GM12891 (cell line): ENCODE results near the gene RAB11B. TPM values are rescaled to one million over a fixed set of nuclear protein-coding genes. Genes with fewer than 3 reads are reported as not detected.
"Not testable (repeated sequence)": the region's sequence is repeated elsewhere in the genome, so short reads cannot be mapped to it uniquely, and the experiment has no call there.

Source experiments
- DNase-seq: peaks from one replicate; pipeline ENCODE4 v3.0.0; 2011; ENCODE audit warnings: low spot score; ENCODE audit not compliant: insufficient read length
- FAIRE-seq: peaks from 2 replicates; lab custom pipeline; 2011; peaks lifted over from hg19 to GRCh38; lab: Jason Lieb, UNC
- PAX5 ChIP-seq: IDR thresholded peaks from 2 replicates; pipeline ENCODE4 v1.6.1; 2011; ENCODE audit warnings: low read length, moderate library complexity, mild to moderate bottlenecking; ENCODE audit not compliant: insufficient read depth, severe bottlenecking
- POLR2A ChIP-seq: IDR thresholded peaks from 2 replicates; pipeline ENCODE4 v1.6.1; 2011; ENCODE audit warnings: low read depth, low read length, control low read depth
- POLR2AphosphoS5 ChIP-seq: IDR thresholded peaks from 2 replicates; pipeline ENCODE4 v1.6.1; 2011; ENCODE audit warnings: low read depth, low read length, control low read depth
- POU2F2 ChIP-seq: IDR thresholded peaks from 2 replicates; pipeline ENCODE4 v1.6.1; 2011; ENCODE audit warnings: low read depth, mild to moderate bottlenecking, control low read depth, low read length, moderate library complexity
- SPI1 ChIP-seq: IDR thresholded peaks from 2 replicates; pipeline ENCODE4 v1.6.1; 2011; ENCODE audit warnings: low read depth, low read length, control low read depth
- TAF1 ChIP-seq: IDR thresholded peaks from 2 replicates; pipeline ENCODE4 v1.6.1; 2011; ENCODE audit warnings: low read depth, low read length, control low read depth
- polyA plus RNA-seq: library from polyadenylated mRNA; unstranded; fragments of >200 nt; gene quantifications from one replicate; pipeline ENCODE4 v1.2.1, GENCODE V29; 2012; ENCODE audit warnings: low read depth, missing spikeins, inconsistent platforms; ENCODE audit not compliant: missing spikeins

RAB11B gene
- 59.5 TPM for polyA plus RNA-seq

DNA sequence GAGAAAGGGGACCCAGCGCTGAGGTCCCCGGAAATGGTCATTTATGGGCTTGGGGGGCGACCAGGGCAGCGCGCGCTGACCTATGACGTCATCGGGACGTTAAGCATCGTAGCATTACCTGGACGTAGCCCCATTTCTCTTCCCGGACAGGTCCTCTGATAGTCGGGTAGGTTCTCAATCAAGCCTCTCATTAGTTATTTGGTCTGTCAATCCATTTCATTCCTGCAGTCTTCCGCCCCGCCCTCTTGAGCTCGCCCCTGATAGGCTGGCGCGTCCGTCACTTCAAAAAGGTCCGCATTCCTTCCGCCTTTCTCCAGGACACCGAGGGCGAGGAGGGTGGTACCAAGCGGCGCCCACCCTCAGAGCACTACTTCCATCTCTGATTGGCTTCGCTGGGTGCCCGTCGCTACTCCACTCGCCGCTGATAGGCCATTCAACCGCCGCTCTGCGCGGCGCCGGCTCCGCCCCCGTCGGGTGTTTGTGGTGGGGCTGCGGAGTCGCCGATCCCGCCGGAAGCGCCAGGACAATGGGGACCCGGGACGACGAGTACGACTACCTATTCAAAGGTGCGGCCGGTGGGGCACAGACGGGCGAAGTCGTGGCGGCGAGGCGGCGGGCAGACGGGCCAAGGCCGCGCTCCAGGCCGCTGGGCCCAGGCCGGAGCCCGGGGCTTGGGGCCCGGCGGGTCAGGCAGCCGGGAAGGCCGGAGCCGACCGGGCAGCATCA is at the start of gene RAB11B:
TSS of gene RAB11B (plus strand) at position 470 of the 726 bp plus-strand sequence. CDS start at position 527, 57 bp downstream.
- TF ChIP-seq POLR2A (peak; percentile 16; the same call in 1 of the 2 replicates), SPI1 (0 out of 2 replicates have a peak, but pooled peaks have one; percentile 5), PAX5 (no peak), POU2F2 (no peak), TAF1 (peak; percentile 48; the same call in 1 of the 2 replicates)
- FAIRE-seq (peak; percentile 99), DNase-seq (peak; percentile 94)

DNA sequence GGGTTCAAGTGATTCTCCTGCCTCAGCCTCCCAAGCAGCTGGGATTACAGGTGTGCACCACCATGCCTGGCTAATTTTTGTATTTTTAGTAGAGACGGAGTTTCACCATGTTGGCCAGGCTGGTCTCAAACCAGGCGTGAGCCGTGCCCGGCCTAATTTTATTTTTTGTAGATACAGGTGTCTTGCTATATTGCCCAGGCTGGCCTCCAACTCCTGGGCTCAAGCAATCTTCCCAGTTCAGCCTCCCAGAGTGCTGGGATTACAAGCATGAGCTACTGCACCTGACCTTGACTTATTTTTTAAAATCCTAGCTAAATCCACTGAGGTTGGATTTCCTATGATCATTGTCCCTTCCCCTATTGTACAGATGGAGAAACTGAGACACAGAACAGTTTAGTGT is 48.7 kb upstream of the RAB11B start:
- not testable (repeated sequence) for DNase-seq, FAIRE-seq

DNA sequence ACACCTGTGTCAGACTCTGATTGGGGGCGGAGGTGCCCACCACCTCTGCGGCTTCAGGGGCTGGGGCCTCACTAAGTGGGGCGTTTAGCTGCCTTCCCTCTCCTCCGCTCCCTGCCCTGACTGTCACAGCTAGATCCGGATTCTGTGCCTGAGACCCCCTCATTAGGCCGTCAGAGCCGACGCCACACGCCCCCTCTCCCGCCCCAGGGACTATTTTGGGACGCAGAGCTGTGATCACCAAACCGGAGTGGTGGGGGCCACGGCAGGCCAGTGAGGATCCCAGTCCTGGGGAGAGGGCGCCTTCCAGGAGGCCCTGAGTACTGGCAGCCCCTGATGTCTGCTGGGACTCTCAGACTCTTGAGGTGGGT is 47.9 kb upstream of the RAB11B start:
- DNase-seq, result no peak

DNA sequence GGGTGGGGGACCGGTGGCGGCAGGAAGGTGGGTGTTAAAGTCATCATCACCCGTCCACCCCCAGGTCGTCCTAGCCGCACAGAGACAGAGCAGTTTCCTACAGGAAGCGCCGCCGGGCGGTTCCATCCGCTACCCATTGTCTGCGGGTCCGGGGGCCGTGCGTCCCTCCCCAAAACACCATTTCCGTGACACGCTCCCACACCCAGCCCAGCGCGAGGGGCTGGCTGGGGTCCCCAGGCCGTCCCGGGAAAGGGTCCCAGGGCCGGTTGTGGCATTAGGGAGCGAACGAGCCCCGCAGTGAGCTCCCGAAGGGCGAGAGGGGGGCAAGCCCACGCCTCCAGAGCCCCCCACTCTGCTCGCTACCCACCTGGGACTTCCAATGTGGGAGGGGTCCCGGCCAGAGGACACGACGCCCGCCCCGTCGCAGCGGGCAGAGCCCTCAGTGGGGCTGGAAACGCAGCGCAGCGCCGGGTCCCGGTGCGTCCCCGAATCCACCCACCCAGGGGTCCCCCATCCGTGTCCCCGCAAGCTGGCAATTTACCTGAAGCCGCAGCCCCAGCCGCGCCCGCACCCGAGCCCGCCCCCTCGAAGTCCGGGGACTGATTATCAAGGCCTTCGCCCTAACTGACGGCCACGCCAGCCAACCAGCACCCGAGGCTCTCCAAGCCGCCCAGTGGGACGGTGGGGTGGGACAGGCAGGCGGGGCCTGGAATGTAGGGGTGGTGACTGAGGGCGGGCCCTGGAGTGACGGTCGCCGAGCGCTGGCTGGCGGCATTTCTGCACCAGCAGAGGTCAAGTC is 47.3 kb upstream of the RAB11B start, which contains the start of gene KANK3:
TSS of gene KANK3 (minus strand) at position 579 of the 799 bp plus-strand sequence. CDS start 5,434 bp downstream, outside the sequence.
- FAIRE-seq (peak; percentile 94), DNase-seq (peak; percentile 99)
- TF ChIP-seq PAX5 (no peak), TAF1 (no peak), POU2F2 (no peak), SPI1 (no peak), POLR2A (no peak), POLR2AphosphoS5 (no peak)

More for the DNA sequence above, 47.9 kb upstream of the RAB11B start:
- no peak for TF ChIP-seq POLR2AphosphoS5
- no peak for TF ChIP-seq POU2F2
- no peak for TF ChIP-seq PAX5
- no peak for TF ChIP-seq SPI1
- no peak for FAIRE-seq

DNA sequence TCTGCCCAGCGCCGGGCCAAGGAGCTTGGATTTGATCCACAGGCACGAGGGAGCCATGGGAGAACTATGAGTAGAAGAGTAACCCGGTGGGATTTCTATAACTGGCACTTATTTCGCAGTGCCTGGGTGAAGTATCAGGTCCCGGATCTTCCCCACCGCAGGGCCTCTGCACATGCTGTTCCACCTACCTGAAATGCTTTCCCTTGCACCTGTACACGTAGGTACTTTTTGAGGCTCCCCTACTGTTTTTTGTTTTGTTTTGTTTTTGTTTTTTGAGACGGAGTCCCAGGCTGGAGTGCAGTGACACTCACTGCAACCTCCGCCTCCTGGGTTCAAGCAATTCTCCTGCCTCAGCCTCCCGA is 46.7 kb upstream of the RAB11B start:
- DNase-seq, result no peak
- no peak for FAIRE-seq
- TF ChIP-seq SPI1 (no peak), PAX5 (no peak), POLR2A (no peak), TAF1 (no peak), POU2F2 (no peak), POLR2AphosphoS5 (no peak)

DNA sequence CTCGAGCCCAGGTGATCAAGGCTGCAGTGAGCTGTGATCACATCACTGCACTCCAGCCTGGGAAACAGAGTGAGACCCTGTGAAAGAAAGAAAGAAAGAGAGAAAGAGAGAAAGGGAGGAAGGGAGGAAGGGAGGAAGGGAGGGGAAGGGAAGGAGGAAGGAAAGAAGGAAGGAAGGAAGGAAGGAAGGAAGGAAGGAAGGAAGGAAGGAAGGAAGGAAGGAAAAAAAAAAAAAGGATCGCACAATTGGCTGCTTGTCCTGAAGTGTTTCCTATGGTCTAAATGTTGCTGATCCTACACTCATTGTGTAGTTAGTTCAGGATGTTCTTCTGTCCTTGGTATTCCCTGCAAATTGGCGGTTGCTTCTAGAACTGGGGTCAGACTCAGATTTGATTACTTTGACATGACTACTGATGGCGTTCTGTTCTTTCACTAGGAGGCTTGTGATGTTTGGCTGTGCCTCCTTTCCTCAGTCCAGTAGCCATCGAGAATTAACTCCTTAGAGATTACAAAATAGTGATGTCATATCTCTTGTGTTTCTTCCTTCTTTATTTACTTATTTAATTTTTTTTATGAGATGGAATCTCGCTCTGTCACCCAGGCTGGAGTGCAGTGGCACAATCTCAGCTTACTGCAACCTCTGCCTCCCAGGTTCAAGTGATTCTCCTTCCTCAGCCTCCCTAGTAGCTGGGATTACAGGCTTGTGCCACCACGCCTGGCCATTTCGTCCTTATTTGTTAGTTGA is 40.4 kb upstream of the RAB11B start:
- DNase-seq, FAIRE-seq: not testable (repeated sequence)

DNA sequence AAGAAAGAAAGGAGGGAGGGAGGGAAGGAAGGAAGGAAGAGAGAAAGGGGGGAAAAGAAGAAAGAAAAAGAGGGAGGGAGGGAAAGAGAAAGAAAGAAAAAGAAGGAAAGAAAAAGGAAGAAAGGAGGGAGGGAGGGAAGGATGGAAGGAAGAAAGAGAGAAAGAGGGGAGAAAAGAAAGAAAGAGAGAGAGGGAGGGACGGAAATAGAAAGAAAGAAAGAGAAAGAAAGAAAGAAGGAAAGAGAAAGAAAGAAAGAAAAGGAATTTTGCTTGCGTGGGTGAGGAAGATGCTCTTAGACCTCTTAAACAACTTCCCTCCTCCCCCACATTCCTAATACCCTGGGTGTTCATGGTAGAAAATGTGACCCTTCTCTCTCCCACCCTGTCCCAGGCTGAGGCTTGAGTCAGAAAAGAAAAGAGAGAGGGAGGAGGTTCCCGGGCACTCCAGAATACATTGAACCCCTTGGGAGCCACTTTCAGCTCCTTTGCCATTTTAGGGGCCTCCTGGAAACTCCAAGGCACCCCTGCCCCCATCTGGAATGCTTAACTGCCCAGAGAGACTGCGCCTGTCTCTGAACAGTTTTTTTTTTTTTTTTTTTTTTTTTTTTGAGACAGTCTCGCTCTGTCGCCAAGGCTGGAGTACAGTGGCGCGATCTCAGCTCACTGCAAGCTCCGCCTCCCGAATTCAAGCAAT is 37.9 kb upstream of the RAB11B start:
- TF ChIP-seq PAX5 (no peak), TAF1 (no peak), POU2F2 (no peak), POLR2A (no peak), POLR2AphosphoS5 (no peak), SPI1 (no peak)
- DNase-seq (no peak), FAIRE-seq (no peak)

DNA sequence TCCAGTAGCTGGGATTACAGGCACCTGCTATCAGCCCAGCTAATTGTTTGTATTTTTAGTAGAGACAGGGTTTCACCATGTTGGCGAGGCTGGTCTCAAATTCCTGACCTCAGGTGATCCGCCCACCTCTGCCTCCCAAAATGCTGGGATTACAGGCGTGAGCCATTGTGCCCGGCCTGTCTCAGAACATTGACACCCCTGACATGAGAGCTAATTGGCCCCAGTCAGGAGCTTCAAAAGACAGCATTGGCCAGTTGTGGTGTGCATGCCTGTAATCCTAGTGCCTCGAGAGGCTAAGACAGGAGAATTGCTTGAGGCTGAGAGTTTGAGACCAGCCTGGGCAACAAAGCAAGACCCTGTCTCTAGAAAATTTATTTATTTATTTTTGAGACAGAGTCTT is 37.3 kb upstream of the RAB11B start:
- FAIRE-seq, DNase-seq: not testable (repeated sequence)

DNA sequence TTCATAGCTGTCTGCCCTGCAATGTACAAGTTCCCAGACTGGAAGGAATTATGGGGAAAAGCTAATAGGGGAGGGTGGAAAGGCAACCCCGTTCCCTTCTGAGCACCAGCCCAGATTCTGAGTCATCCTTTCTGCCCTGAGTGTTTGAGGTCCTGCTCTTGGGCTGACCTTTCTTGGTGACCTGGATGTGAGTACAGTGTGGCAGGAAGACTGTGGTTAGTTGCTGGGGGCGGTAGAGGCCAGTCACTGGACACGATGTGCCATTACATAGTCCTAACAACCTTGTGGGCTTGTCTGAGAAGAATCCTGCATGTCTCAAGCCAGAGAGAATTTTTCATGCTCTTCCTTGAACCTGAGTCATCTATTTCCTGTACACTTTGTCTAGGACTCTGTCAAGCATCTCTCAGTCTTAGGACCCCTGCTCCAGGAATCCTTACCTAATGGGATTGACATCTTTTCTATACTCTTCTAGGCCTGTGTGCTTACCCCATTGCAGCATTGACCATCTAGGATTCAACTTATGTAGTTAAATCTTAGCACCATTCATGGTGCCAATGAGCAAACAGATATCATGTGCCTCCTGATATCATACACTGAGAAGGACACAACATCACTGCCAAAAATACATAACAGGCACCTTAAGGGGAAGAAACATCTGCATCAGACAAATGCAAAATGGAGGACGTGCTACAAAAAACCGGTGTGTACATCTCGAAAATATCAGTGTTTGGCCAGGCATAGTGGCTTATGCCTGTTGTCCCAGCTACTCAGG is 34.3 kb upstream of the RAB11B start:
- DNase-seq (no peak), FAIRE-seq (no peak)
- no peak for TF ChIP-seq POLR2A
- TF ChIP-seq POU2F2, result no peak
- no peak for TF ChIP-seq POLR2AphosphoS5
- TF ChIP-seq SPI1, result no peak
- TF ChIP-seq PAX5, result no peak
- TF ChIP-seq TAF1, result no peak
